Fibroblast of skin of back (primary cell): Measurements from ENCODE around the gene RAX.

Experiments used
- DNase-seq: peaks from one replicate; pipeline ENCODE4 v3.0.0-alpha.2; 2013

The RAX gene

GRCh38 chr18:59239642-59240041, 33.6 kb downstream of the RAX start:
- DNase-seq = no peak

- no peak for DNase-seq
Observed at GRCh38 chr18:59238385-59238784, 34.9 kb downstream of the RAX start.

GRCh38 chr18:59233017-59233410, 40.2 kb downstream of the RAX start:
- DNase-seq = peak; percentile 27

- DNase-seq = no peak
Observed at GRCh38 chr18:59232309-59233016, 40.8 kb downstream of the RAX start.

GRCh38 chr18:59231877-59232276, 41.4 kb downstream of the RAX start:
- DNase-seq = no peak

- no peak for DNase-seq
Observed at GRCh38 chr18:59231114-59231513, 42.1 kb downstream of the RAX start.

- DNase-seq = no peak
Observed at GRCh38 chr18:59229701-59230443, 43.4 kb downstream of the RAX start.

GRCh38 chr18:59229191-59229590, 44.1 kb downstream of the RAX start:
- peak; percentile 15 for DNase-seq

- peak; percentile 66 for DNase-seq
Observed at GRCh38 chr18:59228351-59228750, 44.9 kb downstream of the RAX start.

- DNase-seq = no peak
Observed at GRCh38 chr18:59222341-59222740, 50.9 kb downstream of the RAX start.

- DNase-seq = peak; percentile 24
Observed at GRCh38 chr18:59220784-59221765, 52.2 kb downstream of the RAX start.

GRCh38 chr18:59220164-59220783, 53.0 kb downstream of the RAX start:
- peak; percentile 18 for DNase-seq

GRCh38 chr18:59219672-59220163, 53.5 kb downstream of the RAX start, which contains the start of gene GRP:
TSS of gene GRP (plus strand) at chr18:59220158. CDS start at chr18:59220266, 108 bp downstream.
- no peak for DNase-seq

- no peak for DNase-seq
Observed at GRCh38 chr18:59218018-59218417, 55.2 kb downstream of the RAX start.
